NCI-H2081 treated with DMSO at 0.1 percent for 48 hours (cell line): ENCODE measurements around the gene ERC2.

Source experiments
- DNase-seq: peaks from one replicate; lab custom pipeline; 2025; lab: John Stamatoyannopoulos, UW

The ERC2 gene

GRCh38 chr3:55645422-55645821 is 822.8 kb downstream of the ERC2 start:
- no peak for DNase-seq

- no peak for DNase-seq
These were observed 825.0 kb downstream of the ERC2 start for GRCh38 chr3:55643283-55643682.

GRCh38 chr3:55641964-55642363 is 826.3 kb downstream of the ERC2 start:
- no peak for DNase-seq

GRCh38 chr3:55639896-55640765 is 828.1 kb downstream of the ERC2 start:
- no peak for DNase-seq

GRCh38 chr3:55639143-55639542 is 829.1 kb downstream of the ERC2 start:
- DNase-seq: no peak

GRCh38 chr3:55637906-55638638 is 830.2 kb downstream of the ERC2 start:
- DNase-seq: no peak

- DNase-seq: no peak
These were observed 831.7 kb downstream of the ERC2 start for GRCh38 chr3:55636300-55637195.

- DNase-seq: no peak
These were observed 833.9 kb downstream of the ERC2 start for GRCh38 chr3:55634345-55634744.

- DNase-seq: no peak
These were observed 834.9 kb downstream of the ERC2 start for GRCh38 chr3:55633333-55633732.

GRCh38 chr3:55631766-55632331 is 836.4 kb downstream of the ERC2 start:
- no peak for DNase-seq

- DNase-seq: no peak
These were observed 837.4 kb downstream of the ERC2 start for GRCh38 chr3:55630921-55631299.

GRCh38 chr3:55630280-55630920 is 837.9 kb downstream of the ERC2 start:
- DNase-seq: no peak

GRCh38 chr3:55629432-55629831 is 838.8 kb downstream of the ERC2 start:
- no peak for DNase-seq

- no peak for DNase-seq
These were observed 842.0 kb downstream of the ERC2 start for GRCh38 chr3:55626279-55626665.

GRCh38 chr3:55624238-55624637 is 844.0 kb downstream of the ERC2 start:
- no peak for DNase-seq

- DNase-seq: no peak
These were observed 844.5 kb downstream of the ERC2 start for GRCh38 chr3:55623786-55624185.

- no peak for DNase-seq
These were observed 845.5 kb downstream of the ERC2 start for GRCh38 chr3:55622733-55623132.

- no peak for DNase-seq
These were observed 846.2 kb downstream of the ERC2 start for GRCh38 chr3:55622116-55622515.

GRCh38 chr3:55621648-55622047 is 846.6 kb downstream of the ERC2 start:
- no peak for DNase-seq

GRCh38 chr3:55621026-55621422 is 847.2 kb downstream of the ERC2 start:
- DNase-seq: no peak

- no peak for DNase-seq
These were observed 847.8 kb downstream of the ERC2 start for GRCh38 chr3:55620351-55621025.
